Omental fat pad (tissue), 4 donors: ENCODE data around the gene AGMAT. TPM values are rescaled to one million over a fixed set of nuclear protein-coding genes. Genes with fewer than 3 reads are reported as not detected.
A peak's percentile ranks its signal among the peaks of the same experiment; 100 is the strongest.

Experiments used
- ATAC-seq: fragments of 150-250 bp; one replicate; pipeline ENCODE4 v1.9.1; 2016; ENCODE audit warnings: mild to moderate bottlenecking, moderate library complexity; ENCODE audit not compliant: low FRiP score
- DNase-seq: peaks from one replicate; pipeline ENCODE4 v3.0.0-alpha.2; 2019; ENCODE audit warnings: low spot score
- CTCF ChIP-seq, 3 donors: fragments of 450-650 bp; IDR thresholded peaks; one replicate each; pipeline ENCODE4 v1.5.1; 2016 to 2017; ENCODE audit warnings: antibody characterized with exemption in 3 of 3, mild to moderate bottlenecking in 3 of 3, moderate library complexity in 2 of 3
- total RNA-seq, 4 donors: library from RNA; depleted of rRNA; stranded (reverse); fragments of >200 nt; gene quantifications; one replicate each; pipeline ENCODE4 v1.1.0, GENCODE V29; 2016

AGMAT gene
- total RNA-seq, 4 donors from 2014 or later: 0.24 to 0.65 (median 0.44) TPM; not detected in 1

- TF ChIP-seq CTCF (IDR thresholded peaks at IDR 0.05): no peak
- no peak for ATAC-seq
- DNase-seq: peak; percentile 3
These were observed 11.4 kb downstream of the AGMAT start for GRCh38 chr1:15573477-15573876.

GRCh38 chr1:15571266-15571665 lies 13.6 kb downstream of the AGMAT start:
- ATAC-seq: no peak
- TF ChIP-seq CTCF (IDR thresholded peaks at IDR 0.05): no peak
- no peak for DNase-seq

DNA sequence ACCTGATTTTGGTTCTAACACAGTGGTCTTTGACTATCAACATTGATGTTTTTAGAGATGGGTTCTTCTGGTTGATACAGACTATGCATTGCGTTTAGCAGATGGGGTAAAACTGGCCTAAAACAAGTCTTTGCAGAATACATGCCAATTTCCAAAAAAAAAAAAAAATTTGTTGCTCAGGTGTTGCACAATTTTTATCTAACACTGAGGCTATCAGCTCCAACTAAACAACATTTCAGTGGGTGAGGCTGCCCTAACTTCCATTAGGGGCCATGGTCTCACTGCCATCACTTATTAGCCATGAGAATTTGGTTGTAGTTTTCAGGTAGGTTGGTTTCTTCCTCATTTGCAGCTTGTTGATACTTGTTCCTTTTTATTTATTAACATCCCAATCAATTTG lies 14.0 kb downstream of the AGMAT start:
- no peak for ATAC-seq
- TF ChIP-seq CTCF (IDR thresholded peaks at IDR 0.05): no peak
- DNase-seq: no peak

DNA sequence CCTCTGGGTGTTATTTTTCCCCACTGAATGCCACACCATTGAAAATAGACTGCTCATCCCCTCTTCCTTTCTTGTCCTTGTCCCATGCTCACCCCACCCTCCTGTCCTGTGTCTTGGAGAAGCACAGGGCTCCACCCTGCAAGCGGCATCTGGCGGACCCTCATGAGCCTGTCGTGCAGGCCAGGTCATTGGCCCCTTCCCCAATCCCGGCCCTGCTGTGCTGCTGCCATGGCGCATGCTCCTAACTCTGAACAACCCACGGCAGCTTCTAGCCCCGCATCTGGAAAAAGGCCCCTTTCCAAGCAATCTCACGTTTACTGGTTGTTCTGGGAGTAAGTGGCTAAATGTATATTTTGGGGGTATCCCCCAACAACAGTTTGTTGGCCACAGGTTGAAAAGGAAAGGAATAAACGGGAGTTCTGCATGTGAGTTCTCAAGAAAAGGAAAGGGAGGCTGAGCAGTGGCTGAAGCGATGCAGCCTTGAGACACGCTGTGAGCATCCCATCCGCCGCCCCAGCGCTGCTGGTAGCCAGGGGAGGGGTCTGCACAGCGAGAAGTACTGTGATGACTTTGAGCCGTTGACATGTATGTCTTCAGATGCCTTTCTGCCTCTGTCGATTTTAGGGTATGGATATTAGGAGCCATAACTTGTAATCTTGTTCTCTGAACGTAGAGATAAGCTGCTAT lies 16.3 kb downstream of the AGMAT start:
- DNase-seq (no peak), ATAC-seq (no peak)
- no peak for TF ChIP-seq CTCF (IDR thresholded peaks at IDR 0.05)

GRCh38 chr1:15559189-15559810 lies 25.6 kb downstream of the AGMAT start:
- ATAC-seq (no peak), DNase-seq (no peak)
- no peak for TF ChIP-seq CTCF (IDR thresholded peaks at IDR 0.05)

- TF ChIP-seq CTCF (IDR thresholded peaks at IDR 0.05): no peak
- no peak for ATAC-seq
- no peak for DNase-seq
These were observed 26.3 kb downstream of the AGMAT start for GRCh38 chr1:15558516-15558915.

DNA sequence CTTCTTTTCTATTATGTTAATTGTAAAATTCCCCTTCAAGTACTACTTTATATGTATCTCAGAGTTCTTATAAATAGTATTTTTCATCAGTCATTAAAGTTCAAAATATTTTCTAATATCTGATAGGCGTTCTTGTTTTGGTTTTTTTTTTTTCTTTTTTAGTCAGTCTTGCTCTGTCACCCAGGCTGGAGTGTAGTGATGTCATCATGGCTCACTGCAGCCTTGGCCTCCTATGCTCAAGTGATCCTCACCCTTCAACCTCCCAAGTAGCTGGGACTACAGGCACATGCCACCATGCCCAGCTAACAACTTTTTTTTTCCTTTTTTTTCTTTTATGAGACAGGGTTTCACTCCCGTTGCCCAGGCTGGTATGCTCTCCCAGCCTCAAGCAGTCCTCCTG lies 27.3 kb downstream of the AGMAT start:
- TF ChIP-seq CTCF (IDR thresholded peaks at IDR 0.05): no peak
- DNase-seq: no peak
- no peak for ATAC-seq
